CD8-positive, alpha-beta memory T cell (primary cell): Measurements from ENCODE around the gene GXYLT1. TPM values are rescaled to one million over a fixed set of nuclear protein-coding genes. Genes with fewer than 3 reads are reported as not detected.
A peak's percentile ranks its signal among the peaks of the same experiment; 100 is the strongest.

Experiments
- CTCF ChIA-PET: fragments of 350-600 bp; sonication (Branson Sonifier 250); formaldehyde crosslinking; loops from one replicate; lab custom pipeline; 2021; ENCODE audit warnings: antibody characterized with exemption; lab: Charles Lee
- POLR2A ChIA-PET: fragments of 350-600 bp; sonication (Branson Sonifier 250); formaldehyde crosslinking; loops from one replicate; lab custom pipeline; 2021; ENCODE audit warnings: antibody characterized with exemption; lab: Charles Lee
- DNase-seq, 5 donors: peaks; one replicate each; pipeline versions ENCODE4 v3.0.0 to v3.0.0-alpha.2; 2020 to 2022; ENCODE audit warnings: mixed read lengths in 1 of 5
- H3K27ac ChIP-seq: one replicate; pipeline ENCODE4 v1.7.0; 2013; ENCODE audit warnings: low read depth, mild to moderate bottlenecking, low read length, moderate library complexity
- H3K27me3 ChIP-seq: 2 replicates; pipeline ENCODE4 v1.7.0; 2013; ENCODE audit warnings: low read length, mild to moderate bottlenecking; ENCODE audit not compliant: insufficient read depth, poor library complexity, severe bottlenecking
- H3K36me3 ChIP-seq: 2 replicates; pipeline ENCODE4 v1.7.0; 2013; ENCODE audit warnings: mild to moderate bottlenecking, low read length, moderate library complexity; ENCODE audit not compliant: insufficient read depth
- H3K4me1 ChIP-seq: 2 replicates; pipeline ENCODE4 v1.7.0; 2013; ENCODE audit warnings: mild to moderate bottlenecking, low read length, moderate library complexity; ENCODE audit not compliant: insufficient read depth
- H3K4me3 ChIP-seq: 2 replicates; pipeline ENCODE4 v1.7.0; 2013; ENCODE audit warnings: mild to moderate bottlenecking, low read length
- H3K9me3 ChIP-seq: 2 replicates; pipeline ENCODE4 v1.7.0; 2013; ENCODE audit warnings: mild to moderate bottlenecking, low read length
- H3K27ac Mint-ChIP-seq, 8 donors: one replicate each; pipeline ENCODE4 v1.8.0; 2020 to 2021; ENCODE audit warnings: mixed read lengths in 8 of 8, mild to moderate bottlenecking in 6 of 8, inconsistent platforms in 3 of 8, moderate library complexity in 3 of 8
- H3K27me3 Mint-ChIP-seq, 2 donors: one replicate each; pipeline ENCODE4 v1.8.0; 2020 to 2021; ENCODE audit warnings: mixed read lengths in 2 of 2, mild to moderate bottlenecking in 1 of 2, moderate library complexity in 1 of 2
- H3K36me3 Mint-ChIP-seq, 3 donors: one replicate each; pipeline ENCODE4 v1.8.0; 2020 to 2021; ENCODE audit warnings: mixed read lengths in 3 of 3, inconsistent platforms in 1 of 3, mild to moderate bottlenecking in 1 of 3
- H3K4me1 Mint-ChIP-seq, 3 donors: one replicate each; pipeline ENCODE4 v1.8.0; 2020 to 2021; ENCODE audit warnings: mixed read lengths in 3 of 3, inconsistent platforms in 1 of 3, mild to moderate bottlenecking in 1 of 3
- H3K4me3 Mint-ChIP-seq, 7 donors: one replicate each; pipeline ENCODE4 v1.8.0; 2020 to 2021; ENCODE audit warnings: mixed read lengths in 7 of 7, mild to moderate bottlenecking in 6 of 7, moderate library complexity in 4 of 7, inconsistent platforms in 2 of 7
- H3K9me3 Mint-ChIP-seq, 5 donors: one replicate each; pipeline ENCODE4 v1.8.0; 2020 to 2022; ENCODE audit warnings: mixed read lengths in 5 of 5, mild to moderate bottlenecking in 3 of 5, moderate library complexity in 2 of 5, inconsistent platforms in 1 of 5
- polyA plus RNA-seq: library from polyadenylated mRNA; unstranded; fragments of 300-500 nt; fragmentation: Illumina TruSeq; gene quantifications from one replicate; pipeline ENCODE4 v1.2.3, GENCODE V29; 2021
- total RNA-seq, 2 experiments: library from RNA; stranded (reverse); gene quantifications; one replicate each; pipeline ENCODE4 v1.2.3, GENCODE V29; 2021

GXYLT1 gene
- total and polyA plus RNA-seq, 3 experiments from 2014 or later: 2.8 to 13.2 (median 11.6) TPM

DNA sequence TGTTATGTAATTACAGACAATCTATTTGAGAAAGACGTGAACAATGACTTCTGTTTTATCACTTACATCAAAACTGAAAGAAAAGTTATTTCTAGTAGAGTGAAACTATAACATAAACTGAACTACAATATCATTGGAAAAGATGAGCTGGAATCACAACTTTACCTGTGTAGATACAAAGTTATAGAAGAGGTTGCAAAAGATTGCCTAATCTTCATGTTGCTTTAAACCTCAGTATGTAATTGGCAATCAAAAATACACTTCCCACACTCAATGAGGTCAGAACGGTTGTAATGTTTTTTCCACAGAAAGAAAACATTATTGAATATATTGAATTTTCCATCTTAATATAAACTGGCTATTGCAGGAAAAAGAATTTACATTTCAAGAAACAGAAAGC lies 37.7 kb upstream of the GXYLT1 start:
- Histone ChIP-seq H3K27ac (no peak overlapping the region), H3K9me3 (no peaks in the 10 kb centered on the region), H3K36me3 (no peaks in the 10 kb centered on the region), H3K4me3 (no peak overlapping the region), H3K27me3 (no peaks in the 10 kb centered on the region), H3K4me1 (no peaks in the 10 kb centered on the region)
- POLR2A ChIA-PET: no interaction called here
- Mint-ChIP-seq H3K27ac (peak overlapping the region in 1 of 8 donors; percentile 2), H3K9me3 (no peaks in the 10 kb centered on the region), H3K36me3 (peaks cover 7 to 39% (median 15%) of the 10 kb centered on the region in 3 donors), H3K4me1 (peaks cover 19 to 33% (median 31%) of the 10 kb centered on the region in 3 donors), H3K4me3 (no peak overlapping the region), H3K27me3 (no peaks in the 10 kb centered on the region)
- no peak for DNase-seq
- CTCF ChIA-PET: no interaction called here

GRCh38 chr12:42180990-42181596 lies 36.4 kb upstream of the GXYLT1 start:
- H3K9me3 ChIP-seq: no peaks in the 10 kb centered on the region
- Mint-ChIP-seq H3K27ac (peak overlapping the region in 2 of 8 donors; percentile 22 to 25), H3K9me3 (peaks cover 0 to 1% (median 0%) of the 10 kb centered on the region in 5 donors), H3K4me1 (peaks cover 22 to 42% (median 31%) of the 10 kb centered on the region in 3 donors), H3K36me3 (peaks cover 16 to 44% (median 23%) of the 10 kb centered on the region in 3 donors), H3K4me3 (no peak overlapping the region), H3K27me3 (no peaks in the 10 kb centered on the region)
- H3K4me1 ChIP-seq: no peaks in the 10 kb centered on the region
- CTCF ChIA-PET: interaction anchor here (1.0 kb wide), 1 partner anchor 101 kb away, joined by 3 read pairs; no protein-coding TSS in a partner anchor
- DNase-seq: no peak
- H3K27me3 ChIP-seq: no peaks in the 10 kb centered on the region
- POLR2A ChIA-PET: no interaction called here
- no peak overlapping the region for H3K4me3 ChIP-seq
- H3K36me3 ChIP-seq: no peaks in the 10 kb centered on the region
- H3K27ac ChIP-seq: no peak overlapping the region

DNA sequence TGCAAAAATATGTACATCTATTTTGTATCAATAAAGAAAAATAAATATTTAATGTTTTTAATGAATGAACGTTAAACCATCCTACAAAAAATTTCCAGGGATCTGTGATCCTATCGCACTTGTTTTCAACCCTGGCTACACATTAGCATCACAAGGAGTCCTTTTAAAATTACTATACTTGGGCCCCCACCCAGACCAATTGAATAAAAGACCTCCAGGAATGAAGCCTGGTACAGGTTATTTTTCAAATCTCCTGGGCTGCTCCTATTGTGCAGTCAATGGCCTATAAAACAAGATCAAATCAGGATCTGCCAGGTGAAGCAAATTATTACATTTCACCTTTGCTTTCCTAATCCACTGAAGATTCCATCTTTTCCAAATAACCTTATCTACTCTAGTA lies 33.4 kb upstream of the GXYLT1 start:
- POLR2A ChIA-PET: no interaction called here

DNA sequence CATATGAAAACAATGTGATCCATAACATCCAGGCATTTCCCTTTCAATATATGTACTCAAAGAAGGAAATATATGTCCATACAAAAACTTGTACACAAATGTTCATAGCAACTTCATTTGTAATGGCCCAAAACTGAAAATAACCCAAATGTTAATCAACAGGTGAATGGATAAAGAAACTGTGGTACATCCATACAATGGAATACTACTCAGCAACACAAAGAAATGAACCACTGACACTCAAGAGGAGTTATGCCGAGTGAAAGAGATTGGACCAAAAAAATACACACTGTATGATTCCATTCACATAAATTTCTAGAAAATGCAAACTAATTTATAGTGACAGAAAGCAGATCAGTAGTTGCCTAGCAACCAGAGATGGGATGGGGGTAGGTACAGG lies 30.3 kb upstream of the GXYLT1 start:
- no peak overlapping the region for H3K4me3 Mint-ChIP-seq
- H3K27ac ChIP-seq: no peak overlapping the region
- no peak overlapping the region for H3K4me3 ChIP-seq
- no peaks in the 10 kb centered on the region for H3K4me1 ChIP-seq
- peaks cover 20 to 40% (median 21%) of the 10 kb centered on the region in 3 donors for H3K36me3 Mint-ChIP-seq
- no peaks in the 10 kb centered on the region for H3K36me3 ChIP-seq
- H3K27me3 Mint-ChIP-seq: no peaks in the 10 kb centered on the region
- H3K27ac Mint-ChIP-seq: peak overlapping the region in 1 of 8 donors; percentile 66
- CTCF ChIA-PET: no interaction called here
- H3K27me3 ChIP-seq: no peaks in the 10 kb centered on the region
- H3K9me3 Mint-ChIP-seq: peaks cover 0 to 3% (median 0%) of the 10 kb centered on the region in 5 donors
- DNase-seq: no peak
- peaks cover 30 to 45% (median 32%) of the 10 kb centered on the region in 3 donors for H3K4me1 Mint-ChIP-seq
- POLR2A ChIA-PET: no interaction called here
- H3K9me3 ChIP-seq: no peaks in the 10 kb centered on the region

More for the DNA sequence above, 33.4 kb upstream of the GXYLT1 start:
- H3K27me3 ChIP-seq: no peaks in the 10 kb centered on the region
- Mint-ChIP-seq H3K27ac (no peak overlapping the region), H3K4me1 (peaks cover 30 to 41% (median 37%) of the 10 kb centered on the region in 3 donors), H3K27me3 (no peaks in the 10 kb centered on the region), H3K36me3 (peaks cover 21 to 38% (median 23%) of the 10 kb centered on the region in 3 donors), H3K9me3 (peaks cover 0 to 3% (median 0%) of the 10 kb centered on the region in 5 donors), H3K4me3 (no peak overlapping the region)
- DNase-seq: no peak
- no peaks in the 10 kb centered on the region for H3K4me1 ChIP-seq
- H3K36me3 ChIP-seq: no peaks in the 10 kb centered on the region
- no peak overlapping the region for H3K4me3 ChIP-seq
- CTCF ChIA-PET: no interaction called here
- H3K9me3 ChIP-seq: no peaks in the 10 kb centered on the region
- H3K27ac ChIP-seq: no peak overlapping the region

GRCh38 chr12:42173961-42174521 lies 29.4 kb upstream of the GXYLT1 start:
- ChIA-PET CTCF (no interaction called here), POLR2A (no interaction called here)
- Mint-ChIP-seq H3K27me3 (no peaks in the 10 kb centered on the region), H3K27ac (peak overlapping the region in 5 of 8 donors; percentile 18 to 88 (median 29)), H3K4me3 (no peak overlapping the region), H3K4me1 (peaks cover 31 to 46% (median 33%) of the 10 kb centered on the region in 3 donors), H3K36me3 (peaks cover 18 to 39% (median 22%) of the 10 kb centered on the region in 3 donors), H3K9me3 (peaks cover 0 to 3% (median 0%) of the 10 kb centered on the region in 5 donors)
- no peaks in the 10 kb centered on the region for H3K27me3 ChIP-seq
- H3K27ac ChIP-seq: no peak overlapping the region
- no peaks in the 10 kb centered on the region for H3K9me3 ChIP-seq
- no peaks in the 10 kb centered on the region for H3K36me3 ChIP-seq
- no peak for DNase-seq
- no peak overlapping the region for H3K4me3 ChIP-seq
- no peaks in the 10 kb centered on the region for H3K4me1 ChIP-seq

DNA sequence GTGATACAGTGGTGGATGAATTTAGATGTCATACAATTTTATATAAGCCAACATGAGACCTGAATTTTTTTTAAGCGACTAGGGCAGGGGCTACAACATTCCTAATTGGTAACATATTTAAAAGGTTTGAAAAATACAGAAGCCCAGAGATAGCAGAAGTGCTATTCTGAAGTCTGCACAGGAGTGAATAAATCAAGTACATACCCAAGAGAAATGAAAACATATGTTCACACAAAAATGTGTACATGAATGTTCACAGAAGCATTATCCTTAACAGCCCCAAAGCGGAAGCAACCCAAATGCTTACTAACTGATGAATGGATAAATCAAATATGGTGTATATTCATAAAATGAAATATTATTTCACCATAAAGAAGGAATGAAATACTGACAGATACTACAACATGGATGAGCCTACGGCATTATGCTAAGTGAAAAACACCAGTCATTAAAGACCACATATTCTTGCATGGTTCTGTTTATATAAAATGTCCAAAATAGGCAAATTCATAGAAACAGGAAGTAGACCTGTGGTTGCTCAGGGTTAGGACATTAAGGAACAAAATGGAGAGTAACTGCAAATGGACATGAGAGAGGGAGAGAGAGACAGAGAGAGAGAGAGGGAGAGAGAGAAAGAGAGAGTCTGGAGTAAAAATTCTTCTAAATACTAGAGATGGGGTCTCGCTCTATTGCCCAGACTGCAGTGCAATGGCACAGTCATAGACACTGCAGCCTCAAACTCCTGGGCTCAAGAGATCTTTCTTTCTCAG lies 28.0 kb upstream of the GXYLT1 start:
- H3K27me3 ChIP-seq: no peaks in the 10 kb centered on the region
- Mint-ChIP-seq H3K9me3 (peaks cover 0 to 3% (median 0%) of the 10 kb centered on the region in 5 donors), H3K27ac (peak overlapping the region in 2 of 8 donors; percentile 33 to 62), H3K4me3 (no peak overlapping the region), H3K36me3 (peaks cover 20 to 42% (median 22%) of the 10 kb centered on the region in 3 donors), H3K27me3 (no peaks in the 10 kb centered on the region), H3K4me1 (peaks cover 33 to 48% (median 34%) of the 10 kb centered on the region in 3 donors)
- ChIA-PET POLR2A (no interaction called here), CTCF (no interaction called here)
- DNase-seq: no peak
- H3K9me3 ChIP-seq: no peaks in the 10 kb centered on the region
- H3K27ac ChIP-seq: no peak overlapping the region
- H3K4me1 ChIP-seq: no peaks in the 10 kb centered on the region
- H3K36me3 ChIP-seq: no peaks in the 10 kb centered on the region
- no peak overlapping the region for H3K4me3 ChIP-seq

- ChIA-PET POLR2A (no interaction called here), CTCF (interaction anchor here (0.8 to 1.3 kb wide), 2 partner anchors 15 to 42 kb away, joined by 3 read pairs; no protein-coding TSS in a partner anchor)
- H3K4me1 Mint-ChIP-seq: peaks cover 26 to 47% (median 29%) of the 10 kb centered on the region in 3 donors
Observed at GRCh38 chr12:42167711-42168110, 23.0 kb upstream of the GXYLT1 start.

More at GRCh38 chr12:42167711-42168110, 23.0 kb upstream of the GXYLT1 start:
- Histone ChIP-seq H3K4me3 (no peak overlapping the region), H3K27ac (no peak overlapping the region), H3K4me1 (no peaks in the 10 kb centered on the region), H3K27me3 (no peaks in the 10 kb centered on the region), H3K9me3 (no peaks in the 10 kb centered on the region), H3K36me3 (no peaks in the 10 kb centered on the region)
- no peak for DNase-seq
- Mint-ChIP-seq H3K27me3 (no peaks in the 10 kb centered on the region), H3K27ac (no peak overlapping the region), H3K36me3 (peaks cover 3 to 35% (median 10%) of the 10 kb centered on the region in 3 donors), H3K9me3 (no peaks in the 10 kb centered on the region), H3K4me3 (no peak overlapping the region)
